ENCODE data around the gene TUBA8.
"Not testable (repeated sequence)": the region's sequence is repeated elsewhere in the genome, so short reads cannot be mapped to it uniquely, and the experiment has no call there.

TUBA8 gene

GRCh38 chr22:18106550-18107341 is 3.9 kb upstream of the TUBA8 start:
- not testable (repeated sequence) for DNase-seq (ENCODE audit: low spot score)

- no peak for DNase-seq (ENCODE audit: low spot score)
These were observed 2.4 kb upstream of the TUBA8 start for GRCh38 chr22:18108187-18108586.

DNA sequence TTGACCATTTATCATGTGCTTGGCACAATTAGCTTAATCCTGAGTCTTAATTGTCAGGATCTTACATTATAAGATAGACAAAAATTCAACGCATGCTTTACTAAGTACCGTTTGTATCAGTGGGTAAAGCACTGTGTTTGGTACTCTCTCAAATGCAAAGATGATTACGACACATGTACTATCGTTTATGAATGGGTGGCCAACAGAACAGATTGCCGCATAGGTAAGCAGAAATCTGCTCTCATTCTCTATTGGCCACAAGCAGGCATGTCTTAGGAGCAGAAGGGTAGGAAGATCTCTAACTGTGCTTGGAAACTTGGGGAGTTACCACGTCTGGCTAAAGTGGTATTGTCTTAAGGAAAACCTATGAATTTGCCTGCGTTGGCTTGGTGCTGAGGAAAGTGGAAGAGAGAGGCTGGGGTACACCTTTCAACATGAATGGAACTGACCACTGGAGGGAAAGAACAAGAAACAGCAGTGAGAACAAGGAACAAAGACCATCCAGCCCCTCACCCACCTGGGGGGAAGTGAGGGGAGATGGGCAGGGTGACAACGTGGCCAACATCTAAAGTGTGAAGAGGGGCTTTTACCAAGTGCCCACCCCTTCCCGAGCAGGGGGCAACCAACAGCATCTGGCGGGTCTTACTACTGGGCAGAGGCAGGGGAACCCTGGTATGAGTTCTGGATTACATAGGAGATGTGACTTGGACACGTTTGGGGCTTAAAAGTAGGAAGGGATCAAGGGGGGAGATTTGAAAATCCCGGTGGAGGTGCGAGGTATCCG is 1.0 kb upstream of the TUBA8 start:
- DNase-seq (ENCODE audit: low spot score) = no peak

GRCh38 chr22:18110954-18111758 is 547 bp downstream of the TUBA8 start:
- DNase-seq (ENCODE audit: low spot score) = no peak

DNA sequence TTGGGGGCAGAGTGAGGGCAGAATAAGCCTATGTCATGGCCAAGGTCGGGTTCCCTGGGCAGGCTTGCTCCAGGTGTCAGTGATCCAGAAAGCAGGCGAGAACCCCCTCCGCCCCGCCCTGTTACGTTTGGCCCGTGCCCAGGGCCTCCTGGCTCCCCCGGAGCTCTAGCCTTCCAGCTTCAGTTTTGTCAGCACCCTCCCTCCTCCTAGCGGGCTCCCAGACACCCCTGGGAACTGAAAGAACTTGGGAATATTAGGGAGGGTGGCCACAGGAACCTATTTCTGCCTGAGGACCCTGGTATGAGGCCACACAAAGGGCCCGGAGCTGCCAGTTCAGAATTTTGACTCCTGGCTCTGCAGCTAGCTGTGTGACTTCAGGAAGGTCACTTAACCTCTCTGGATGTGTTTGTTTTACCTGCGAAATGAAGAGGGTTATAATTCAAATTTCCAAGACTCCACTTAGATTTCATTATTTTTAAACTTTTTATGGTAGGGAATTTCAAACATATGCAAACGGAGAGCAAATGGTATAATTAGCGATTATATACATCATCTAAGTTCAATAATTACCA is 1.2 kb downstream of the TUBA8 start:
- DNase-seq (ENCODE audit: low spot score) = no peak

- no peak for DNase-seq (ENCODE audit: low spot score)
These were observed 1.8 kb downstream of the TUBA8 start for GRCh38 chr22:18112440-18112839.

DNA sequence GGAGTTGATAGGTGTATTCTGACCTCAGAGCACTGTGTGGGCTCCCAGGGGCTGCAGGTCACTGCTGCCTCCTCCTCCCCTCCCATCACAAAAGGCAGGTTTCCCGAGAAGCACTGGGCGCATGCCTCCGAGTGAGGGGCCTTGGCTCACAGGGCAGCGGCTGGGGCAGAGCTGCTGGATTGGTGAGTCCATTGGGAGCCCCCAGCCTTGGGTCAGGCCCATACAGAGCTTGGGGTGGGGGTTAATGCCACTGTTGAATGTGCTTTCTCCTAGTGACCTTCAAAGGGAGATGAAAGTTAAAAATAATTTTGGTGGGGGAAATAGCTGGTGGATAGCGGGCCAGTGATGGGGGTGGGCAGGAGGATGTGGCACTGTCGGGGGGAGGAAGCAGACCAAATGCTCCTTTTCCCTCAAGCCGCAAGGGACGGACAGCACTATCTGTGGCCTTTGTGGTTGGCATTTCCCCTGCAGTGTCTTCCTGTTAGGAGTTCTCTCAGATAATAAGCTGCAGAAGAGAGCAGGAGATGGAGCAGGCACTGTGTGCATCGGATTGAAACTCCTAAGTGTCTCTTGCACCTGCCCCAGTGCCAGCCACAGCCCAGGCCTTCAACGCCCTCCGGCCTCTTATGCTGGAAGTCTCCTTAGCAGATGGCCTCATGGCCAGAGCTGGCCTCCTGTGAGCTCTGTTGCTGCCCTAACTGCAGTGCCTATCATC is 3.2 kb downstream of the TUBA8 start:
- DNase-seq (ENCODE audit: low spot score) = no peak

GRCh38 chr22:18114495-18114894 is 3.9 kb downstream of the TUBA8 start:
- DNase-seq (ENCODE audit: low spot score) = no peak

- DNase-seq (ENCODE audit: low spot score) = no peak
These were observed 4.5 kb downstream of the TUBA8 start for GRCh38 chr22:18114976-18115652.

- no peak for DNase-seq (ENCODE audit: low spot score)
These were observed 5.3 kb downstream of the TUBA8 start for GRCh38 chr22:18115906-18116371.

DNA sequence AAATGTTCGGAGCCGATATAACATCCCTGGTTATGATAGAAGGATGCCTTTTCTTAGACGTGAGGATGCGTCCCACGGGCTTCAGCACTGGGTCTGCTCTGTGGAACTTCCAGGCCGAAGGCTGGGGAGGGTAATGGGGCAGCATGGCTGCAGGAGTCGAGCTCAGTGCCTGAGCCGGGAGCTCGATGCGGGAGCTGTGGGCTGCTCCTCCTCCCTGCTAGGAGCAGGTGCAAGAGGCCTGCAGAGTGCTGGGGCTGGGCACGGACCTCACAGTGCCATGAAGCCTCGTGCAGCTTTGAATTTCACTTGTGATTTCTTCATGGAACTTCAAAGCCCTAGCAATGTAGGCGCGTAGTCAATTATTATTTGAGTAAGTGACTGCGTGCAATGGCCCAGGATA is 6.0 kb downstream of the TUBA8 start:
- DNase-seq (ENCODE audit: low spot score) = no peak

DNA sequence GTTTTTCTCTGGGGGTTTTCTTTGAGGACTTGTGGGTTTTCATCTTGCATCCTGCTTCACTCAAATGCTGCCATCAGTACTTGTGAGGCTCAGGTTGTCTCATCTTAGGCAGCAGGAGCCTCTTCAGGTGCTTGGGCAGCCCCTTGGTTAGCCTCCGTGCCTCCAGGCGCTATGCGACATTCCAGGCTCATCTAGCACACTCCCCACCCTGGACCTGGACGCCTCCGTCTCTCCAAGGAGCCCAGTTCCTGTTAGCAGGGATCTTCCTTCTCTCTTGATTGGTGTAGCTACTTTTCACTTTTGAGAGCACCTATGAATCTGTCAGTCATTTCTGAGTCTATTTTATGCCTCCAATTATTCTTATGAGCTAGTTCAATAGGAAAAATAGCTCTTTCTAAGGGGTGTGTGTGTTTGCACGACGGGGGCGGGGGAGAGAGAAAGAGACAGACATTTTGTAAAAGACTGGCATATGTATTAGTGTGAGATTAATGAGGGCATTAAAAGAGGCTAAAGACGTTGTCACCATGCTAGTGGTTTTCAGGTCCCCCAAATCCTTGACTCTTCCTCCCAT is 7.8 kb downstream of the TUBA8 start:
- no peak for DNase-seq (ENCODE audit: low spot score)

GRCh38 chr22:18119409-18120110 is 9.0 kb downstream of the TUBA8 start:
- no peak for DNase-seq (ENCODE audit: low spot score)

DNA sequence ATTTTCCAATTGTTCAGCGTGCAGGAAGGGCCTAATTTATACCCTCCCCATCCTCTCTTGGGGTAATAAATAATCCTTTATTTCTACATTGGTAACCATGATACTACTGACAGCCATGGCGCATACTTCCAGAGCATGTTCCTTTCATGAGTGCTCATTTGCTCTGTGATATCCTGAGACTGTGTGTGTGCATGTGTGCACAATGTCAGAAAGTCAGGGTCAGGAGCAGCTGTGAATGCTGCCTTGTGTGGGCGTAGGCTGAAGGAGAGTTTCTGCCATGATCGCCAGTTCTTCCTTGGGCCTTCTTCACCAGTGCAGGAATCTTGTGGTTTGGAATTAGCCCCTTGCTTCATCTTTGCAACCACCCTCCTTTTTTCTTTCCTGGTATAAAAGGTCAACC is 10.2 kb downstream of the TUBA8 start:
- no peak for DNase-seq (ENCODE audit: low spot score)

- no peak for DNase-seq (ENCODE audit: low spot score)
These were observed 10.9 kb downstream of the TUBA8 start for GRCh38 chr22:18121506-18121905.

- no peak for DNase-seq (ENCODE audit: low spot score)
These were observed 11.4 kb downstream of the TUBA8 start for GRCh38 chr22:18121954-18122554.

DNA sequence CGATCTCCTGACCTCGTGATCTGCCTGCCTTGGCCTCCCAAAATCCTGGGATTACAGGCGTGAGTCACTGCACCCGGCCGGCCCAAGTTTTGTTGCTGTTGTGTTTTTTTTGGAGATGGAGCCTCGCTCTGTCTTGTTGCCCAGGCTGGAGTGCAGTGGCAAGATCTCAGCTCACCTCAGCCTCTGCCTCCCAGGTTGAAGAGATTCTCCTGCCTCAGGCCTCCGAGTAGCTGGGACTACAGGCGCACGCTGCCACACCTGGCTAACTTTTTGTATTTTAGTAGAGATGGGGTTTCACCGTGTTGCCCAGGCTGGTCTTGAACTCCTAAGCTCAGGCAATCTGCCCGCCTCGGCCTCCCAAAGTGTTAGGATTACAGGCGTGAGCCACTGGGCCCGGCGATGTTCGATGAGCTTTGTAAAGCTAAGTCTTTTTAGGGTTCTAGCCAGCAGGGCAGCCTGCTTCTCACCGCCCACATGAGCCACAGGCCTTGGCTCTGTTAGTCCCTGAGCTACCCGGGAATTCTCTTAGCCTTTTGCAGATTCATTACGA is 12.9 kb downstream of the TUBA8 start:
- not testable (repeated sequence) for DNase-seq (ENCODE audit: low spot score)

DNA sequence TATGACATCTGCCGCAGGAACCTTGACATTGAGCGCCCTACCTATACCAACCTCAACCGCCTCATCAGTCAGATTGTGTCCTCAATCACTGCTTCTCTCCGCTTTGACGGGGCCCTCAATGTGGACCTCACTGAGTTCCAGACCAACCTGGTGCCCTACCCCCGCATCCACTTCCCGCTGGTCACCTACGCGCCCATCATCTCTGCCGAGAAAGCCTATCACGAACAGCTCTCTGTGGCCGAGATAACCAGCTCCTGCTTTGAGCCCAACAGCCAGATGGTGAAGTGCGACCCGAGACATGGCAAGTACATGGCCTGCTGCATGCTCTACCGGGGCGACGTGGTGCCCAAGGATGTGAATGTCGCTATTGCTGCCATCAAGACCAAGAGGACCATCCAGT is 16.0 kb downstream of the TUBA8 start:
- DNase-seq (ENCODE audit: low spot score) = no peak

GRCh38 chr22:18130018-18130417 is 19.4 kb downstream of the TUBA8 start:
- no peak for DNase-seq (ENCODE audit: low spot score)

Data from AG08396 (cell line).